Spleen (tissue), 11 donors: ENCODE measurements around the gene OR1C1. TPM values are rescaled to one million over a fixed set of nuclear protein-coding genes. Genes with fewer than 3 reads are reported as not detected.
"Not testable (repeated sequence)": the region's sequence is repeated elsewhere in the genome, so short reads cannot be mapped to it uniquely, and the experiment has no call there.

ENCODE experiments used
- DNase-seq: peaks from one replicate; pipeline ENCODE4 v3.0.0-alpha.2; 2020
- H3K27ac ChIP-seq, 8 donors: fragments of 200-600 bp; sonication (generic) in 7 of 8; 1 replicate in 4 of 8; 2 replicates in 4 of 8; pipeline versions ENCODE4 v1.5.0 to v1.8.0; 2016 to 2021; ENCODE audit warnings: inconsistent platforms in 4 of 8, mild to moderate bottlenecking in 4 of 8, moderate library complexity in 1 of 8
- H3K27me3 ChIP-seq, 7 donors: fragments of 200-600 bp; sonication (generic) in 6 of 7; replicated peaks in 1 of 7; 1 replicate in 4 of 7; 2 replicates in 3 of 7; pipeline versions ENCODE4 v1.5.0 to v1.8.0; 2016 to 2021; ENCODE audit warnings: inconsistent platforms in 3 of 7, mild to moderate bottlenecking in 1 of 7
- H3K36me3 ChIP-seq, 6 donors: fragments of 200-600 bp; sonication (generic) in 5 of 6; 1 replicate in 4 of 6; 2 replicates in 2 of 6; pipeline versions ENCODE4 v1.5.0 to v1.8.0; 2016 to 2021; ENCODE audit warnings: inconsistent platforms in 2 of 6
- H3K4me1 ChIP-seq, 6 donors: fragments of 200-600 bp; sonication (generic) in 5 of 6; 1 replicate in 3 of 6; 2 replicates in 3 of 6; pipeline versions ENCODE4 v1.5.0 to v1.8.0; 2016 to 2021; ENCODE audit warnings: inconsistent platforms in 3 of 6
- H3K4me3 ChIP-seq, 8 donors: fragments of 200-600 bp; sonication (generic) in 7 of 8; 1 replicate in 4 of 8; 2 replicates in 4 of 8; pipeline versions ENCODE4 v1.5.0 to v1.8.0; 2016 to 2021; ENCODE audit warnings: inconsistent platforms in 4 of 8, mild to moderate bottlenecking in 4 of 8, moderate library complexity in 2 of 8
- H3K9me3 ChIP-seq, 8 donors: fragments of 200-600 bp; sonication (generic) in 7 of 8; 1 replicate in 4 of 8; 2 replicates in 4 of 8; pipeline versions ENCODE4 v1.5.0 to v1.8.0; 2016 to 2021; ENCODE audit warnings: inconsistent platforms in 4 of 8
- POLR2A ChIP-seq, 3 donors: fragments of 450-650 bp; IDR thresholded peaks; one replicate each; pipeline ENCODE4 v1.5.1; 2017; ENCODE audit warnings: antibody characterized with exemption in 3 of 3, mild to moderate bottlenecking in 1 of 3
- POLR2AphosphoS5 ChIP-seq, 3 donors: sonication (generic); formaldehyde crosslinking; IDR thresholded peaks; one replicate each; pipeline ENCODE4 v1.5.1; 2017; ENCODE audit warnings: antibody characterized with exemption in 3 of 3
- WGBS, 5 donors: extraction: QIAGEN DNeasy Blood & Tissue Kit in 3 of 5; methylation state at CpG; one replicate each; pipeline versions ENCODE4 v1.1.5 to v1.1.7; 2013 to 2018; 5-methylcytosine and 5-hydroxymethylcytosine counted together
- intact Hi-C: fragments of 100-400 bp; cut with DNase I; formaldehyde crosslinking; loops from one replicate; pipeline ENCODE4 v1.15.0; 2023; ENCODE audit warnings: low total_unique reads
- polyA plus RNA-seq, 3 donors: library from polyadenylated mRNA; stranded (reverse); fragments of 200-250 nt; gene quantifications; one replicate each; pipeline ENCODE4 v1.2.1, GENCODE V29; 2013
- total RNA-seq, 7 donors: library from RNA; depleted of rRNA in 3 of 7; stranded (reverse); fragments of >200 nt in 3 of 7; fragmentation: NEBNext Ultra II Directional in 4 of 7; extraction: Animal tissue kit (Norgen Biotek cat#: 25700) in 4 of 7; gene quantifications; one replicate each; pipeline versions ENCODE4 v1.1.0 to v1.2.1, GENCODE V29; 2016 to 2021
- TF ChIP-seq, protein P1 (sequence below), 11 experiments: fragments of 200-600 bp in 7 of 11; fragments of 450-650 bp in 4 of 11; sonication (generic) in 4 of 11; IDR thresholded peaks in 8 of 11; conservative IDR thresholded peaks in 3 of 11; 1 replicate in 7 of 11; 2 replicates in 4 of 11; pipeline versions ENCODE4 v1.4.0 to v1.8.0; 2016 to 2021; ENCODE audit warnings: antibody characterized with exemption in 11 of 11, inconsistent platforms in 4 of 11, mild to moderate bottlenecking in 1 of 11
- donor health status: healthy with polysubstance abuse.
- donor health status: DM: no; HTN: no; CAD: no; lungs with moderate emphysema.
- donor health status: DM: no; HTN: no; CAD: no.
- donor health status: Bipolar disorder and iron deficiency.
- donor health status: healthy.
- donor health status: DM: no; HTN: no; CAD: no.
- donor health status: DM: yes; HTN: yes; CAD: no.

Gene OR1C1
- total and polyA plus RNA-seq, 10 donors: not detected

DNA sequence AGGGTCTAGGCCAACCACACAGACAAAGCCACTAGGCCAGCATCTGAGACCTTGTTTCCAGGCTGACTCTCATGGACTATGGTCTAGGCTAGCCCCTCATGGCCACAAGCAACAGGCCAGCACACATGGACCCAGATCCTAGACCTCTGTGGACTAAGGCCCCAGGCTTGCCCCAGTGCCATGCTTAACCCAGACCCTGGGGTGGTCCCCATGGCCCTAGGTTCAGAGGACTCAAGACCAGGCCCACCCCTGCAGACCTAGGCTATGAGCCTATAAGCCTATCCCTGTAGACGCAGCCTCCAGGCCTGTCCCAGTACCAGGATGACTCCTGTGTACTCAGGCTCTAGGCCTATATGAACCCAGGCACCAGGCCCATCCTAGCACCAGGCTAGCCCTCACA, 10.5 kb downstream of the OR1C1 start:
- no peak for DNase-seq
- 87 to 95% (median 92%) methylated on average over 1 of the region's 1 CpG; no CpG with 5 or more reads in 1 of the 5 donors for WGBS, 5 donors
- Histone ChIP-seq H3K4me3 (no peak overlapping the region), H3K27me3 (no peaks in the 10 kb centered on the region), H3K4me1 (no peaks in the 10 kb centered on the region), H3K27ac (no peak overlapping the region), H3K9me3 (peaks cover 0 to 41% (median 33%) of the 10 kb centered on the region in 8 donors), H3K36me3 (no peaks in the 10 kb centered on the region)
- TF ChIP-seq POLR2A (IDR thresholded peaks at IDR 0.05) (no peak), POLR2AphosphoS5 (IDR thresholded peaks at IDR 0.05) (no peak)
- TF ChIP-seq, protein P1, sequence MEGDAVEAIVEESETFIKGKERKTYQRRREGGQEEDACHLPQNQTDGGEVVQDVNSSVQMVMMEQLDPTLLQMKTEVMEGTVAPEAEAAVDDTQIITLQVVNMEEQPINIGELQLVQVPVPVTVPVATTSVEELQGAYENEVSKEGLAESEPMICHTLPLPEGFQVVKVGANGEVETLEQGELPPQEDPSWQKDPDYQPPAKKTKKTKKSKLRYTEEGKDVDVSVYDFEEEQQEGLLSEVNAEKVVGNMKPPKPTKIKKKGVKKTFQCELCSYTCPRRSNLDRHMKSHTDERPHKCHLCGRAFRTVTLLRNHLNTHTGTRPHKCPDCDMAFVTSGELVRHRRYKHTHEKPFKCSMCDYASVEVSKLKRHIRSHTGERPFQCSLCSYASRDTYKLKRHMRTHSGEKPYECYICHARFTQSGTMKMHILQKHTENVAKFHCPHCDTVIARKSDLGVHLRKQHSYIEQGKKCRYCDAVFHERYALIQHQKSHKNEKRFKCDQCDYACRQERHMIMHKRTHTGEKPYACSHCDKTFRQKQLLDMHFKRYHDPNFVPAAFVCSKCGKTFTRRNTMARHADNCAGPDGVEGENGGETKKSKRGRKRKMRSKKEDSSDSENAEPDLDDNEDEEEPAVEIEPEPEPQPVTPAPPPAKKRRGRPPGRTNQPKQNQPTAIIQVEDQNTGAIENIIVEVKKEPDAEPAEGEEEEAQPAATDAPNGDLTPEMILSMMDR (IDR thresholded peaks at IDR 0.05 in 8 of 11, conservative IDR thresholded peaks at IDR 0.05 in 3 of 11): no peak
- intact Hi-C loops: no loop called here

DNA sequence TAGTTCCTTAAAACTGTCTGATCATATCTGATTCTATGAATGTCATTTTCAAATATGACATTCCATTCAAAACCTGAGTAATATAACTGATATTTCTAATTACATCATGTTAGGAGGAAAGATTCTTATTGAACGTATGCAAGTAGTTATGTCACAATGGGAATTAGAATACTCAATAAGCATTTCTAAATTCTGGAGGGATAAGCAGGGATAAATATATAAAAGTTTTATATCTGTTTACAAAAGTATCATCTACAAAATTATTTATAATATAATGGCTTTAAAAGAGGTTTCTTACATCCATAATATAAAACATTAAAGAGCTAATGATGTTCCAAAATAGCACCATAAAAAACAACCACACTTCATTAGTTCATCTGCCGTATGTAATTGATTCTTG, 12.3 kb downstream of the OR1C1 start, which contains the start of gene OR14A2:
Gene OR14A2 (minus strand): TSS at position 101 of the 400 bp plus-strand sequence.
- Histone ChIP-seq H3K27me3 (peaks cover 0 to 3% (median 0%) of the 10 kb centered on the region in 7 donors), H3K27ac (no peak within 1 kb of the TSS), H3K4me3 (no peak within 1 kb of the TSS), H3K36me3 (no peaks in the 10 kb centered on the region), H3K4me1 (no peaks in the 10 kb centered on the region), H3K9me3 (peaks cover 0 to 41% (median 33%) of the 10 kb centered on the region in 8 donors)
- intact Hi-C loops: no loop called here
- no peak for DNase-seq
- TF ChIP-seq POLR2A (IDR thresholded peaks at IDR 0.05) (no peak), POLR2AphosphoS5 (IDR thresholded peaks at IDR 0.05) (no peak)
- TF ChIP-seq, protein P1 (IDR thresholded peaks at IDR 0.05 in 8 of 11, conservative IDR thresholded peaks at IDR 0.05 in 3 of 11): no peak
- WGBS, 5 donors: 88 to 98% (median 96%) methylated on average over 2 of the region's 2 CpGs

DNA sequence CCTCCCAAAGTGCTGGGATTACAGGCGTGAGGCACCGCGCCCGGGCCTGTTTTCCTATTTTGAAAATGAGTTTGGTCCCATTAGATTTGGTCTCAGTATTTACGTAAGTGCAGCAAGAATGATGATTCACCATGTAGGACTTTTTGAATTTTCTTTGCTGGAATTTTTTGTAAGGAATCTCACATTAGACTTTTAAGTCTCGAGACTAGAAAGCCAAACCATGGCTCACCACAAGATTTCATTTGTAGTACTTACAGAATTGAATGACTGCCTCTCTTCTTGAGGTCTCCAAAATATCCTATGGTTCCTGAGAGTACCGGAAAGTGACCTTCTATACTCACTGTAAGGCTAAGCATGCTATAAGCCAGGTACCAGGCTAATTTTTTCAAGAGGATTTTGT, 12.7 kb downstream of the OR1C1 start:
- 90 to 95% (median 91%) methylated on average over 7 of the region's 7 CpGs for WGBS, 5 donors
- intact Hi-C loops: no loop called here
- Histone ChIP-seq H3K27me3 (peaks cover 0 to 4% (median 0%) of the 10 kb centered on the region in 7 donors), H3K36me3 (no peaks in the 10 kb centered on the region), H3K4me3 (no peak overlapping the region), H3K4me1 (no peaks in the 10 kb centered on the region), H3K9me3 (peaks cover 0 to 41% (median 33%) of the 10 kb centered on the region in 8 donors), H3K27ac (no peak overlapping the region)
- no peak for TF ChIP-seq POLR2AphosphoS5 (IDR thresholded peaks at IDR 0.05)
- TF ChIP-seq, protein P1 (IDR thresholded peaks at IDR 0.05 in 8 of 11, conservative IDR thresholded peaks at IDR 0.05 in 3 of 11): no peak
- no peak for TF ChIP-seq POLR2A (IDR thresholded peaks at IDR 0.05)
- DNase-seq: no peak

DNA sequence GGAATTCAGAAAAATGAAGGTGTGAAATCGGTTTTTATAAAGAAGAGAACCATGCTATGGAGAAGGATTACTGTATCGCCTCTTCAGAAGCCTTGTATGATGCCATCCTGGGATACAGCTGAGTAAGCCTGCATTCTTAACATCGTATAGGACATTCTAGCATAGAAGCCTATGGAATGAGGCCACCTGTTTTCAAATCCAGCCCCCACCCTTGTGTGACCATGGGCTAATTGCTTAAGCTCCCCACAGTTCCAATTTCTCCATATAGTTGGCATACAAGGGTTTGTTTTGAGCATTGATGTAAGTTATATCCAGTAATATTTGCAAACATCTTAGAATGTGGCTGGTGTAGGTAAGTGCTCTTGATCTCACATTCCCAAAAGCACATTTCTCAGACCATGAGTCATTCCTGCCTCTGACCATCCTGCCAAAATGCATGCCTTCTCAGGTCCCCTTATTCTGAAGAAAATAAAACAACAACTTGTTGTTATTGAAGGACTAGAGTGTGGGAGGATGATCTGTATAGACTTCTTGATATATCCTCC, 13.9 kb downstream of the OR1C1 start:
- no peak for TF ChIP-seq POLR2A (IDR thresholded peaks at IDR 0.05)
- no peak for TF ChIP-seq POLR2AphosphoS5 (IDR thresholded peaks at IDR 0.05)
- TF ChIP-seq, protein P1 (IDR thresholded peaks at IDR 0.05 in 8 of 11, conservative IDR thresholded peaks at IDR 0.05 in 3 of 11): no peak

DNA sequence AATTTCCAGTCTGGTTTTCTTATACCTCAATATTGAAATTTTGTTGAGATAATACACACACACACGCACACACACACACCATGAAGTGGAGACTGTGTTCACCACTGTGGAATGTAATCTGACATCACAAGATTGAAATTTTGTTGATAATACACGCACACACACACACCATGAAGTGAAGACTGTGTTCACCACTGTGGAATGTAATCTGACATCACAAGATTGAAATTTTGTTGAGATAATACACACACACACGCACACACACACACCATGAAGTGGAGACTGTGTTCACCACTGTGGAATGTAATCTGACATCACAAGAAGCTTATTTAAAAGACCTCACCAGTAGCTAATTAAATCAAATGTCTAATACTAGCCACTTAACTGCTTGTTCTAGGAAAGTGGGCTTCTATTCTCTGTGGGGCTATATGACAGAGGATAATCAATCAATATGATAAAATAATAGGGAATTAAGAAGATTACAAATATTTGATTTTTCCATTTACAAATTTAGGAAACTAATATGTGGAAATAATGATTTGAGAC, 18.1 kb downstream of the OR1C1 start:
- WGBS, 5 donors: 61 to 82% (median 77%) methylated on average over 3 of the region's 3 CpGs
- DNase-seq, H3K36me3 ChIP-seq, H3K9me3 ChIP-seq, H3K27ac ChIP-seq, H3K4me3 ChIP-seq, intact Hi-C loops, H3K4me1 ChIP-seq, H3K27me3 ChIP-seq: not testable (repeated sequence)

More for the DNA sequence above, 13.9 kb downstream of the OR1C1 start:
- H3K27ac ChIP-seq: no peak overlapping the region
- no peak for DNase-seq
- H3K36me3 ChIP-seq: no peaks in the 10 kb centered on the region
- intact Hi-C loops: no loop called here
- WGBS, 5 donors: 66 to 90% (median 77%) methylated on average over 3 of the region's 3 CpGs
- peaks cover 0 to 32% (median 24%) of the 10 kb centered on the region in 8 donors for H3K9me3 ChIP-seq
- peaks cover 0 to 4% (median 0%) of the 10 kb centered on the region in 7 donors for H3K27me3 ChIP-seq
- H3K4me1 ChIP-seq: no peaks in the 10 kb centered on the region
- no peak overlapping the region for H3K4me3 ChIP-seq
